A549 (cell line): ENCODE measurements around the gene SLC12A9. TPM values are rescaled to one million over a fixed set of nuclear protein-coding genes. Genes with fewer than 3 reads are reported as not detected.
A peak's percentile ranks its signal among the peaks of the same experiment; 100 is the strongest.

Experiments
- ATOH8 ChIP-seq: fragments of 250-450 bp; sonication (Bioruptor Pico); IDR thresholded peaks from 2 replicates; pipeline ENCODE4 v1.5.0; 2020; ENCODE audit warnings: low read depth, mild to moderate bottlenecking, moderate library complexity
- BCL3 ChIP-seq: fragments of >200 bp; sonication (Bioruptor Twin); formaldehyde crosslinking; IDR thresholded peaks from 3 replicates; pipeline ENCODE4 v1.6.1; 2016
- BHLHE40 ChIP-seq: IDR thresholded peaks from 2 replicates; pipeline ENCODE4 v1.6.1; 2012; ENCODE audit warnings: low read depth, low read length, inconsistent platforms
- CBX2 ChIP-seq: fragments of 200-600 bp; sonication (generic); IDR thresholded peaks from 2 replicates; pipeline ENCODE4 v1.6.1; 2016; ENCODE audit warnings: low read depth, mild to moderate bottlenecking, borderline replicate concordance
- CHD2 ChIP-seq: fragments of 150-350 bp; IDR thresholded peaks from 2 replicates; pipeline ENCODE4 v1.6.1; 2014; ENCODE audit warnings: low read length; ENCODE audit not compliant: partially characterized antibody
- E2F6 ChIP-seq: IDR thresholded peaks from 2 replicates; pipeline ENCODE4 v1.6.1; 2012; ENCODE audit warnings: low read depth, borderline replicate concordance
- EHMT2 ChIP-seq: fragments of 200-600 bp; sonication (generic); IDR thresholded peaks from 2 replicates; pipeline ENCODE4 v1.6.1; 2016; ENCODE audit warnings: antibody characterized with exemption, low read depth, mild to moderate bottlenecking, moderate library complexity
- EP300 ChIP-seq, 2 experiments: fragments of >200 bp; sonication (Bioruptor Twin); formaldehyde crosslinking; IDR thresholded peaks; 2 replicates in 1 of 2; 3 replicates in 1 of 2; pipeline ENCODE4 v1.6.1; 2016 to 2017
- HDAC2 ChIP-seq: fragments of 200-600 bp; sonication (generic); IDR thresholded peaks from 2 replicates; pipeline ENCODE4 v1.6.1; 2016
- HES2 ChIP-seq: fragments of >200 bp; sonication (Bioruptor Twin); formaldehyde crosslinking; IDR thresholded peaks from 2 replicates; pipeline ENCODE4 v1.6.1; 2016
- HOXA7 ChIP-seq: fragments of 250-450 bp; sonication (Bioruptor Pico); IDR thresholded peaks from 2 replicates; pipeline ENCODE4 v1.5.0; 2020; ENCODE audit warnings: mild to moderate bottlenecking, moderate library complexity
- HOXB13 ChIP-seq: fragments of 250-450 bp; sonication (Bioruptor Pico); IDR thresholded peaks from 2 replicates; pipeline ENCODE4 v1.5.0; 2020; ENCODE audit warnings: low read depth, mild to moderate bottlenecking, moderate library complexity
- HOXB5 ChIP-seq: fragments of 250-450 bp; sonication (Bioruptor Pico); IDR thresholded peaks from 2 replicates; pipeline ENCODE4 v1.5.0; 2020; ENCODE audit warnings: mild to moderate bottlenecking, moderate library complexity
- JUNB ChIP-seq: fragments of >200 bp; sonication (Bioruptor Twin); formaldehyde crosslinking; IDR thresholded peaks from 2 replicates; pipeline ENCODE4 v1.6.1; 2016
- KDM1A ChIP-seq: fragments of 200-600 bp; sonication (generic); IDR thresholded peaks from 2 replicates; pipeline ENCODE4 v1.6.1; 2016; ENCODE audit warnings: low read depth, mild to moderate bottlenecking
- MAFK ChIP-seq: fragments of 450-650 bp; IDR thresholded peaks from 2 replicates; pipeline ENCODE4 v1.6.1; 2014; ENCODE audit not compliant: partially characterized antibody
- MYC ChIP-seq: IDR thresholded peaks from 2 replicates; pipeline ENCODE4 v1.6.1; 2012; ENCODE audit warnings: mild to moderate bottlenecking, inconsistent platforms, low read length, improper control_type of control experiment, borderline replicate concordance
- NFE2L2 ChIP-seq: fragments of 150-350 bp; conservative IDR thresholded peaks from 2 replicates; pipeline ENCODE4 v1.6.1; 2014; ENCODE audit warnings: low read length
- NR3C1 ChIP-seq: fragments of >200 bp; sonication (Bioruptor Twin); formaldehyde crosslinking; IDR thresholded peaks from 3 replicates; pipeline ENCODE4 v1.6.1; 2017
- PBX3 ChIP-seq: IDR thresholded peaks from 2 replicates; pipeline ENCODE4 v1.6.1; 2012
- PHF8 ChIP-seq: fragments of 200-600 bp; sonication (generic); IDR thresholded peaks from 2 replicates; pipeline ENCODE4 v1.6.1; 2016; ENCODE audit warnings: low read depth, mild to moderate bottlenecking, antibody characterized with exemption, moderate library complexity, borderline replicate concordance
- POLR2A ChIP-seq: IDR thresholded peaks from 2 replicates; pipeline ENCODE4 v1.6.1; 2012; ENCODE audit warnings: mild to moderate bottlenecking, low read length
- POLR2AphosphoS2 ChIP-seq: conservative IDR thresholded peaks from 2 replicates; pipeline ENCODE4 v1.6.1; 2012; ENCODE audit warnings: low read length, improper control_type of control experiment, inconsistent platforms
- REST ChIP-seq: fragments of 200-600 bp; sonication (generic); IDR thresholded peaks from 2 replicates; pipeline ENCODE4 v1.6.1; 2016; ENCODE audit warnings: antibody characterized with exemption, mild to moderate bottlenecking, moderate library complexity
- RFX5 ChIP-seq: fragments of 450-650 bp; IDR thresholded peaks from 2 replicates; pipeline ENCODE4 v1.7.1; 2014; ENCODE audit warnings: antibody characterized with exemption, mild to moderate bottlenecking, moderate library complexity
- SREBF2 ChIP-seq: fragments of 450-650 bp; IDR thresholded peaks from 2 replicates; pipeline ENCODE4 v1.6.1; 2014; ENCODE audit warnings: mild to moderate bottlenecking, moderate library complexity
- TFCP2L1 ChIP-seq: fragments of 250-450 bp; sonication (Bioruptor Pico); IDR thresholded peaks from 2 replicates; pipeline ENCODE4 v1.5.0; 2021; ENCODE audit warnings: mild to moderate bottlenecking
- USF2 ChIP-seq: fragments of 450-650 bp; IDR thresholded peaks from 2 replicates; pipeline ENCODE4 v1.6.1; 2014; ENCODE audit warnings: antibody characterized with exemption
- polyA plus RNA-seq, 4 experiments: library from polyadenylated mRNA; depleted of rRNA in 3 of 4; stranded (reverse); fragments of >200 nt; fragmentation: RNase III in 1 of 4; extraction: RNeasy Plus Mini Kit Qiagen cat#74134 plus additional on column Dnase treatment in 1 of 4; gene quantifications; 2 replicates in 3 of 4; 3 replicates in 1 of 4; pipeline ENCODE4 v1.2.3, GENCODE V29; 2011 to 2017

Gene SLC12A9
- polyA plus RNA-seq, 2 of the 4 experiments (the other 2 are of a cell fraction), result 6.2 to 13.4 TPM

- no peak for TF ChIP-seq HOXB5 (CRISPR knock-in tag)
- TF ChIP-seq HES2, result no peak
- TF ChIP-seq HDAC2, result no peak
- no peak for TF ChIP-seq PBX3
- no peak for TF ChIP-seq EHMT2
- no peak for TF ChIP-seq BHLHE40
- TF ChIP-seq MYC, result no peak
- TF ChIP-seq HOXB13 (CRISPR knock-in tag), result no peak
- no peak for TF ChIP-seq RFX5
- TF ChIP-seq SREBF2, result no peak
- no peak for TF ChIP-seq USF2
- TF ChIP-seq HOXA7 (CRISPR knock-in tag), result no peak
- no peak for TF ChIP-seq CBX2
- TF ChIP-seq MAFK, result no peak
- TF ChIP-seq PHF8, result peak; percentile 47; the same call in 1 of the 2 replicates
- TF ChIP-seq ATOH8 (CRISPR knock-in tag), result no peak
- TF ChIP-seq NFE2L2, result no peak
- no peak for TF ChIP-seq EP300 (IDR thresholded peaks at IDR 0.05)
- TF ChIP-seq POLR2A, result peak; percentile 75
- no peak for TF ChIP-seq CHD2
- TF ChIP-seq REST, result no peak
- no peak for TF ChIP-seq NR3C1
- TF ChIP-seq BCL3, result peak; percentile 54; the same call in 2 of the 3 replicates
- no peak for TF ChIP-seq TFCP2L1
- peak; percentile 57; the same call in 1 of the 2 replicates for TF ChIP-seq E2F6
- TF ChIP-seq POLR2AphosphoS2, result no peak
- no peak for TF ChIP-seq KDM1A
- TF ChIP-seq JUNB, result no peak
Measured at GRCh38 chr7:100827330-100828226, 24.9 kb upstream of the SLC12A9 start, which contains the start of gene EPHB4 (continued).
